H1 (cell line): ENCODE data around the gene TPSG1. TPM values are rescaled to one million over a fixed set of nuclear protein-coding genes. Genes with fewer than 3 reads are reported as not detected.

ENCODE experiments used
- CTCF ChIA-PET: fragments of 300-600 bp; sonication (Branson Sonifier 250); formaldehyde crosslinking; loops from one replicate; lab custom pipeline; 2021; ENCODE audit not compliant: partially characterized antibody; lab: Charles Lee
- POLR2A ChIA-PET: fragments of 300-600 bp; sonication (Branson Sonifier 250); formaldehyde crosslinking; loops from one replicate; lab custom pipeline; 2021; ENCODE audit warnings: inconsistent platforms; ENCODE audit not compliant: partially characterized antibody; lab: Charles Lee
- DNase-seq, 2 experiments: peaks; one replicate each; pipeline versions ENCODE4 v3.0.0 to v3.0.0-alpha.2; 2010 to 2022; ENCODE audit warnings: low spot score in 2 of 2, low read depth in 1 of 2, mixed read lengths in 1 of 2
- FAIRE-seq: peaks from 2 replicates; lab custom pipeline; 2011; peaks lifted over from hg19 to GRCh38; lab: Jason Lieb, UNC
- H2AFZ ChIP-seq: 2 replicates; pipeline ENCODE4 v1.8.1; 2012; ENCODE audit warnings: low read length, inconsistent platforms
- H2AK5ac ChIP-seq: 2 replicates; pipeline ENCODE4 v1.6.1; 2013; ENCODE audit warnings: low read depth, low read length
- H2BK120ac ChIP-seq: replicated peaks from 2 replicates; pipeline ENCODE3; 2013; ENCODE audit warnings: low read depth, low read length, inconsistent platforms
- H2BK12ac ChIP-seq: 2 replicates; pipeline ENCODE4 v1.6.1; 2013; ENCODE audit warnings: low read depth, low read length
- H2BK15ac ChIP-seq: 2 replicates; pipeline ENCODE4 v1.6.1; 2013; ENCODE audit warnings: low read length
- H2BK20ac ChIP-seq: 2 replicates; pipeline ENCODE4 v1.6.1; 2013; ENCODE audit warnings: low read length
- H2BK5ac ChIP-seq: 2 replicates; pipeline ENCODE4 v1.6.1; 2013; ENCODE audit warnings: low read depth, low read length
- H3K14ac ChIP-seq: 2 replicates; pipeline ENCODE4 v1.6.1; 2013; ENCODE audit warnings: inconsistent platforms; ENCODE audit not compliant: insufficient read length
- H3K18ac ChIP-seq: 2 replicates; pipeline ENCODE4 v1.6.1; 2013; ENCODE audit warnings: low read length; ENCODE audit errors: extremely low read depth
- H3K23ac ChIP-seq: 2 replicates; pipeline ENCODE4 v1.6.1; 2013; ENCODE audit warnings: inconsistent platforms; ENCODE audit not compliant: insufficient read length
- H3K23me2 ChIP-seq: 2 replicates; pipeline ENCODE4 v1.6.1; 2013; ENCODE audit warnings: low read depth, low read length
- H3K27ac ChIP-seq: 2 replicates; pipeline ENCODE4 v1.6.1; 2011; ENCODE audit warnings: low read depth, low read length, inconsistent platforms
- H3K27me3 ChIP-seq, 4 experiments: replicated peaks in 1 of 4; 1 replicate in 1 of 4; 2 replicates in 3 of 4; pipeline versions ENCODE4 v1.6.1 to v1.8.1; 2011 to 2013; ENCODE audit warnings: low read length in 3 of 4, mild to moderate bottlenecking in 3 of 4, inconsistent platforms in 2 of 4, mixed read lengths in 2 of 4, moderate library complexity in 1 of 4; ENCODE audit not compliant: control insufficient read depth in 3 of 4, insufficient read depth in 3 of 4; ENCODE audit errors: extremely low read depth in 1 of 4
- H3K36me3 ChIP-seq, 4 experiments: 2 replicates each; pipeline versions ENCODE4 v1.6.1 to v1.8.1; 2011 to 2013; ENCODE audit warnings: mild to moderate bottlenecking in 4 of 4, low read length in 3 of 4, moderate library complexity in 2 of 4, control low read depth in 1 of 4, inconsistent platforms in 1 of 4; ENCODE audit not compliant: insufficient read depth in 4 of 4, control insufficient read depth in 2 of 4
- H3K4ac ChIP-seq: replicated peaks from 2 replicates; pipeline ENCODE3; 2013; ENCODE audit warnings: low read length, low read depth, mixed read lengths, inconsistent platforms; ENCODE audit not compliant: insufficient read length
- H3K4me1 ChIP-seq, 4 experiments: replicated peaks in 1 of 4; 1 replicate in 1 of 4; 2 replicates in 3 of 4; pipeline versions ENCODE4 v1.6.1 to v1.8.1; 2011 to 2013; ENCODE audit warnings: low read length in 3 of 4, inconsistent platforms in 2 of 4, mixed read lengths in 1 of 4; ENCODE audit not compliant: insufficient read depth in 4 of 4, control insufficient read depth in 3 of 4
- H3K4me2 ChIP-seq, 2 experiments: 2 replicates each; pipeline versions ENCODE4 v1.6.1 to v1.8.1; 2011 to 2013; ENCODE audit warnings: low read depth in 2 of 2, low read length in 2 of 2, control low read depth in 1 of 2, inconsistent platforms in 1 of 2, mild to moderate bottlenecking in 1 of 2; ENCODE audit not compliant: insufficient read depth in 1 of 2
- H3K4me3 ChIP-seq, 4 experiments: fragments of 200-600, 300-600 bp in 1 of 4; sonication (generic), shearing (Covaris generic), sonication (Bioruptor Twin) in 1 of 4; 2 replicates each; pipeline versions ENCODE4 v1.5.1 to v1.8.1; 2011 to 2016; ENCODE audit warnings: low read length in 4 of 4, low read depth in 3 of 4, control low read depth in 2 of 4, inconsistent platforms in 2 of 4, mild to moderate bottlenecking in 2 of 4, mixed read lengths in 1 of 4, moderate library complexity in 1 of 4; ENCODE audit not compliant: insufficient read depth in 2 of 4; ENCODE audit errors: extremely low read depth in 1 of 4
- H3K56ac ChIP-seq: replicated peaks from 2 replicates; pipeline ENCODE3; 2013; ENCODE audit warnings: low read depth, mild to moderate bottlenecking, mixed read lengths, low read length, inconsistent platforms; ENCODE audit not compliant: insufficient read length
- H3K79me1 ChIP-seq: 2 replicates; pipeline ENCODE4 v1.6.1; 2013; ENCODE audit warnings: low read depth, low read length, control low read depth
- H3K79me2 ChIP-seq, 2 experiments: 2 replicates each; pipeline versions ENCODE4 v1.6.1 to v1.8.1; 2012 to 2013; ENCODE audit warnings: low read length in 2 of 2, mild to moderate bottlenecking in 2 of 2, inconsistent platforms in 1 of 2; ENCODE audit not compliant: insufficient read depth in 2 of 2, control insufficient read depth in 1 of 2
- H3K9ac ChIP-seq, 4 experiments: replicated peaks in 1 of 4; 1 replicate in 1 of 4; 2 replicates in 3 of 4; pipeline versions ENCODE4 v1.6.1 to v1.8.1; 2011 to 2013; ENCODE audit warnings: low read depth in 3 of 4, low read length in 3 of 4, control low read depth in 2 of 4, mild to moderate bottlenecking in 2 of 4, moderate library complexity in 2 of 4, inconsistent platforms in 1 of 4; ENCODE audit errors: extremely low read depth in 1 of 4
- H3K9me3 ChIP-seq, 2 experiments: 2 replicates each; pipeline versions ENCODE4 v1.6.1 to v1.8.1; 2012 to 2013; ENCODE audit warnings: mild to moderate bottlenecking in 2 of 2, moderate library complexity in 2 of 2, control low read depth in 1 of 2, inconsistent platforms in 1 of 2, low read depth in 1 of 2, low read length in 1 of 2, mixed read lengths in 1 of 2; ENCODE audit not compliant: insufficient read depth in 2 of 2
- H4K20me1 ChIP-seq, 2 experiments: replicated peaks in 1 of 2; 2 replicates each; pipeline versions ENCODE3 to v1.8.1; 2011 to 2013; ENCODE audit warnings: inconsistent platforms in 2 of 2, low read length in 2 of 2, mild to moderate bottlenecking in 1 of 2; ENCODE audit not compliant: insufficient read depth in 2 of 2, control insufficient read depth in 1 of 2
- H4K5ac ChIP-seq: 2 replicates; pipeline ENCODE4 v1.6.1; 2013; ENCODE audit warnings: low read length, low read depth, mixed read lengths, inconsistent platforms; ENCODE audit not compliant: insufficient read length
- H4K8ac ChIP-seq: 2 replicates; pipeline ENCODE4 v1.8.0; 2013; ENCODE audit warnings: mild to moderate bottlenecking, moderate library complexity, low read length, inconsistent platforms; ENCODE audit not compliant: insufficient read depth; ENCODE audit errors: extremely low read depth
- H4K91ac ChIP-seq: replicated peaks from 2 replicates; pipeline ENCODE3; 2013; ENCODE audit warnings: low read length, mixed read lengths, inconsistent platforms; ENCODE audit not compliant: insufficient read length
- CTBP2 ChIP-seq: IDR thresholded peaks from 2 replicates; pipeline ENCODE4 v1.7.0; 2011; ENCODE audit warnings: borderline replicate concordance, mild to moderate bottlenecking, moderate library complexity, mixed read lengths, low read length; ENCODE audit not compliant: insufficient read depth, insufficient read length
- SIN3A ChIP-seq, 2 experiments: IDR thresholded peaks in 1 of 2; conservative IDR thresholded peaks in 1 of 2; 2 replicates each; pipeline ENCODE4 v1.6.1; 2011 to 2012; ENCODE audit warnings: low read length in 2 of 2, improper control_type of control experiment in 1 of 2, low read depth in 1 of 2, mild to moderate bottlenecking in 1 of 2
- YY1 ChIP-seq: IDR thresholded peaks from 2 replicates; pipeline ENCODE4 v1.6.1; 2011; ENCODE audit warnings: low read depth, mild to moderate bottlenecking, low read length
- WGBS, 2 experiments: shearing (Covaris generic) in 1 of 2; methylation state at CpG; one replicate each; pipeline versions ENCODE4 v1.1.6 to v1.1.7; 2013 to 2015; ENCODE audit warnings: low lambda C conversion rate in 2 of 2, mixed read lengths in 2 of 2, inconsistent platforms in 1 of 2, low coverage in 1 of 2, missing lambda C conversion rate in 1 of 2; ENCODE audit not compliant: insufficient replicate concordance in 2 of 2, insufficient coverage in 1 of 2, insufficient read length in 1 of 2; ENCODE audit errors: extremely low coverage in 1 of 2, missing lambda C conversion rate in 1 of 2; 5-methylcytosine and 5-hydroxymethylcytosine counted together
- polyA plus RNA-seq, 7 experiments: library from polyadenylated mRNA; depleted of rRNA in 3 of 7; stranded (reverse) in 5 of 7; unstranded in 2 of 7; fragments of >200 nt in 5 of 7; fragments of 200-250 nt in 2 of 7; gene quantifications; 1 replicate in 5 of 7; 2 replicates in 1 of 7; 4 replicates in 1 of 7; pipeline versions ENCODE4 v1.2.1 to v1.2.3, GENCODE V29; 2011 to 2013; ENCODE audit warnings: missing spikeins in 2 of 7, mixed read lengths in 2 of 7
- total RNA-seq: library from RNA; stranded (reverse); fragmentation: NEBNext Ultra II Directional; extraction: Animal tissue kit (Norgen Biotek cat#: 25700); gene quantifications from 2 replicates; pipeline ENCODE4 v1.2.1, GENCODE V29; 2021

TPSG1 gene
- total and polyA plus RNA-seq, 2 of the 8 experiments (the other 6 are each of a cell fraction or from before 2014, with no cell fraction given) = not detected

DNA sequence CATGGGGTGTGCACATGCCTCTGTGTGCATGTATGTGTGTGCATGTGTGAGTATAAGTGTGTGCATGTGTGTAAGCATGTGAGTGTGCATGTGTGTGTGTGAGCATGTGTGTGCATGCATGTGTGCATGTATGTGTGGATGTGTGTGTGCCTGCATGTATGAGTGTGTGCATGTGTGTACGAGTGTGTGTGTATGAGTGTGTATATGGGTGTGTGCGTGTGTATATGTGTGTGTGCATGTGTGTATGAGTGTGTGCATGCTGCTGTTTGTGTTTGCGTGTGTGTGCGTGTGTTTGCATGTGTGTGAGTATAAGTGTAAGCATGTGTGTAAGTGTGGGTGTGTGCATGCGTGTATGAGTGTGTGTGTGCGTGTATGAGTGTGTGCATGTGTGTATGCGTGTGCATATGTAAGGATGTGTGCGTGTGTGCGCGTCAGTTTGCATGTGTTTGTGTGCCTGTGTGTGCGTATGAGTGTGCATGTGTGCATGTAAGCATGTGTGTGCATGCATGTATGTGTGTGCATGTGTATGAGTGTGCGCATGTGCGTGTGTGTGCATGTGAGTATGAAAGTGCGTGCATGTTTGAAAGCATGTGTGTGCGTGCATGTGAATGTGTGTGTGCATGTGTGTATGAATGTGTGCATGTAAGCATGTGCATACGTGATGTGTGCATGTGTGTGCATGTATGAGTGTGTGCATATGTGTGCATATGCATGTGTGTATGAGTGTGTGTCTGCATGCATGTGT, 39.4 kb upstream of the TPSG1 start:
- H3K56ac ChIP-seq = no peak overlapping the region
- peaks cover 3% of the 10 kb centered on the region; the same call in 1 of the 2 replicates for H3K23me2 ChIP-seq
- H3K4me3 ChIP-seq = no peak overlapping the region
- peaks cover 0 to 7% of the 10 kb centered on the region in 2 experiments for H4K20me1 ChIP-seq
- H3K27ac ChIP-seq = no peak overlapping the region
- WGBS, 2 experiments = 84% methylated on average over 16 of the region's 16 CpGs; no CpG with 5 or more reads in 1 of the 2 experiments
- H4K8ac ChIP-seq = no peak overlapping the region
- no peak overlapping the region for H4K5ac ChIP-seq
- H2AK5ac ChIP-seq = no peak overlapping the region; the same call in 1 of the 2 replicates
- no peaks in the 10 kb centered on the region; a peak in 1 of 8 replicates for H3K36me3 ChIP-seq
- ChIA-PET POLR2A (no interaction called here), CTCF (interaction anchor here (0.9 kb wide), 1 partner anchor 37 kb away, joined by 3 read pairs; no protein-coding TSS in a partner anchor)
- H3K9me3 ChIP-seq = peaks cover 0 to 2% of the 10 kb centered on the region in 2 experiments; a peak in 2 of 4 replicates
- H3K18ac ChIP-seq = no peak overlapping the region
- peak; percentile 19 for FAIRE-seq
- H3K9ac ChIP-seq = no peak overlapping the region; a peak in 1 of 7 replicates
- 0 out of 2 replicates have a peak overlapping the region, but pooled peaks have one; percentile 20 for H2BK15ac ChIP-seq
- no peak overlapping the region for H2BK20ac ChIP-seq
- H3K79me1 ChIP-seq = no peaks in the 10 kb centered on the region; the same call in 1 of the 2 replicates
- H3K79me2 ChIP-seq = no peaks in the 10 kb centered on the region
- H3K14ac ChIP-seq = no peak overlapping the region
- H4K91ac ChIP-seq = peak overlapping the region; percentile 39
- H2BK5ac ChIP-seq = 0 out of 2 replicates have a peak overlapping the region, but pooled peaks have one; percentile 6
- peaks cover 0 to 21% (median 11%) of the 10 kb centered on the region in 4 experiments; a peak in 5 of 7 replicates for H3K27me3 ChIP-seq
- no peak for DNase-seq
- peaks cover 0 to 5% (median 2%) of the 10 kb centered on the region in 4 experiments; a peak in 3 of 7 replicates for H3K4me1 ChIP-seq
- no peak overlapping the region for H3K4me2 ChIP-seq
- H3K23ac ChIP-seq = no peak overlapping the region
- no peak overlapping the region for H3K4ac ChIP-seq
- no peak overlapping the region; the same call in 1 of the 2 replicates for H2BK12ac ChIP-seq
- no peak overlapping the region for H2AFZ ChIP-seq
- H2BK120ac ChIP-seq = no peak overlapping the region
- no peak for TF ChIP-seq CTBP2
- TF ChIP-seq YY1 = no peak
- TF ChIP-seq SIN3A (conservative IDR thresholded peaks at IDR 0.05 in 1 of 2, IDR thresholded peaks at IDR 0.05 in 1 of 2; ENCODE audit: low read depth in 1 of 2, low read length in 2 of 2) = no peak
